Fibroblast of mammary gland (primary cell): ENCODE data around the gene HKDC1.
"Not testable (repeated sequence)": the region's sequence is repeated elsewhere in the genome, so short reads cannot be mapped to it uniquely, and the experiment has no call there.

Experiments
- DNase-seq: peaks from one replicate; pipeline ENCODE4 v3.0.0-alpha.2; 2010; ENCODE audit warnings: low read depth
- H3K4me3 ChIP-seq: 2 replicates; pipeline ENCODE4 v1.5.1; 2011; ENCODE audit warnings: low read depth, mild to moderate bottlenecking, low read length, moderate library complexity; ENCODE audit not compliant: control insufficient read depth
- TF ChIP-seq, protein P1 (sequence below): conservative IDR thresholded peaks from 2 replicates; pipeline ENCODE4 v1.5.1; 2011; ENCODE audit warnings: low read depth, low read length, inconsistent platforms; ENCODE audit not compliant: control insufficient read depth, insufficient read depth

The HKDC1 gene

DNA sequence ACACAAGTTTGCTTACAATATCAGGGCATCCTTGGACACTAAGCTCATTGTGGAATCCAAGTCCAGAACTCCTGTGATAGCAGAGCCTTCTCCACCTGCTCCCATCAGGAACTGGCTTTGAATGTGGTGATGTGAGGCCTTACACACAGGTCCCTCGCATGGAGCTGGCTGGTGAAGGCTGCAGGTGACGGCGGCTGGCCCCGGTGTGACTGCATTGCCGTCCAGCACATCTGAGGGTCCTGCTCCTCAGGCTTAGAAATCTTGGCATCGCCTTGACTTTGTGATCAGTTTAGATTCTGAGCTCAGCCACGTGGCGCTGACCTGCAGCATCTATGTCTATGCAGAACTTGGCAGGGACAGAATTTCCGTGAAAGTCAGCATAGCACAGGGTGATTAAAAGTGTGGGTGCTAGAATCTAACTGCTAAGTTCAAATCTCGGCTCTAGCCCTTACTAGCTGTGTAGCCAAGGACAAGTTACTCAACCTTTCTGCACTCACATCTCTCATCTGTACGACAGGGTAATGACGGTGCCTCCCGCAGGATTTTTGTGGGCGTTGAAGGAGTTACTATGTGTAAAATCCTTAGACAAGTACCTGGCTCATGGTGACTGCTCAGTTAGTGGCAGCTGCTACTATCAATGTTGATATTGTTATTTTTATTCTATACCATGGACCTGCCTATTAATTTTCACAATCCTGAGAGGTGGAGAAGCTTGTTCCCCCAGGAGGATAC, 26.6 kb downstream of the HKDC1 start:
- no peak overlapping the region for H3K4me3 ChIP-seq
- TF ChIP-seq, protein P1, sequence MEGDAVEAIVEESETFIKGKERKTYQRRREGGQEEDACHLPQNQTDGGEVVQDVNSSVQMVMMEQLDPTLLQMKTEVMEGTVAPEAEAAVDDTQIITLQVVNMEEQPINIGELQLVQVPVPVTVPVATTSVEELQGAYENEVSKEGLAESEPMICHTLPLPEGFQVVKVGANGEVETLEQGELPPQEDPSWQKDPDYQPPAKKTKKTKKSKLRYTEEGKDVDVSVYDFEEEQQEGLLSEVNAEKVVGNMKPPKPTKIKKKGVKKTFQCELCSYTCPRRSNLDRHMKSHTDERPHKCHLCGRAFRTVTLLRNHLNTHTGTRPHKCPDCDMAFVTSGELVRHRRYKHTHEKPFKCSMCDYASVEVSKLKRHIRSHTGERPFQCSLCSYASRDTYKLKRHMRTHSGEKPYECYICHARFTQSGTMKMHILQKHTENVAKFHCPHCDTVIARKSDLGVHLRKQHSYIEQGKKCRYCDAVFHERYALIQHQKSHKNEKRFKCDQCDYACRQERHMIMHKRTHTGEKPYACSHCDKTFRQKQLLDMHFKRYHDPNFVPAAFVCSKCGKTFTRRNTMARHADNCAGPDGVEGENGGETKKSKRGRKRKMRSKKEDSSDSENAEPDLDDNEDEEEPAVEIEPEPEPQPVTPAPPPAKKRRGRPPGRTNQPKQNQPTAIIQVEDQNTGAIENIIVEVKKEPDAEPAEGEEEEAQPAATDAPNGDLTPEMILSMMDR: no peak
- no peak for DNase-seq

DNA sequence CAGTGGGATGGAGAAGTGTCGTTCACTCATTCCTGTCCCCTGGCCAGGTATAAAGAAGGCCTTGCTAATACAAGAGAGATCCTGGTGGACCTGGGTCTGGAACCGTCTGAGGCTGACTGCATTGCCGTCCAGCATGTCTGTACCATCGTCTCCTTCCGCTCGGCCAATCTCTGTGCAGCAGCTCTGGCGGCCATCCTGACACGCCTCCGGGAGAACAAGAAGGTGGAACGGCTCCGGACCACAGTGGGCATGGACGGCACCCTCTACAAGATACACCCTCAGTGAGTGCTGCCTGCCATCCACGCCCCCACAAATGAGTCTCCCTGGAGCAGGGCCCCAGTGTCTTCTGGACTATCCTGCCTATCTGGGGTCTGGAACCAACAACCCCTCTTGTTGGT, 27.2 kb downstream of the HKDC1 start:
- no peak overlapping the region for H3K4me3 ChIP-seq
- TF ChIP-seq, protein P1: no peak
- DNase-seq: no peak

DNA sequence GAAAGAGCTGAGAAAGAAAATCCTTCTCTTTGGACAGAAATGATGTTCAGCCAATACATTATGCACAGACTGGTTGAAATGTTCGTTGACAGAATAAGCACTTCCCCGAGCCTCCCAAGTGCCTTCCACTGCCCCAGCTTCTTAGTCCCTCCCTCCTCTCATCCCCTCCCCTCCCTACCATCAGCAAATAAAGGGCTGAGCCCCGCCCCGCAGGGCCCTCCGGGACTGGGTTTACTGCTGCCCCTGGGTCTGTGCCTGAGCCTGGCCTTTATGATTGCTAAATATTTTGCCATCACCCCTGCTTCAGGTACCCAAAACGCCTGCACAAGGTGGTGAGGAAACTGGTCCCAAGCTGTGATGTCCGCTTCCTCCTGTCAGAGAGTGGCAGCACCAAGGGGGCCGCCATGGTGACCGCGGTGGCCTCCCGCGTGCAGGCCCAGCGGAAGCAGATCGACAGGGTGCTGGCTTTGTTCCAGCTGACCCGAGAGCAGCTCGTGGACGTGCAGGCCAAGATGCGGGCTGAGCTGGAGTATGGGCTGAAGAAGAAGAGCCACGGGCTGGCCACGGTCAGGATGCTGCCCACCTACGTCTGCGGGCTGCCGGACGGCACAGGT, 28.1 kb downstream of the HKDC1 start:
- no peak for DNase-seq
- H3K4me3 ChIP-seq: no peak overlapping the region
- TF ChIP-seq, protein P1: no peak

- no peak overlapping the region for H3K4me3 ChIP-seq
- no peak for DNase-seq
- TF ChIP-seq, protein P1: no peak
Observed at GRCh38 chr10:69250041-69250440, 29.9 kb downstream of the HKDC1 start.

DNA sequence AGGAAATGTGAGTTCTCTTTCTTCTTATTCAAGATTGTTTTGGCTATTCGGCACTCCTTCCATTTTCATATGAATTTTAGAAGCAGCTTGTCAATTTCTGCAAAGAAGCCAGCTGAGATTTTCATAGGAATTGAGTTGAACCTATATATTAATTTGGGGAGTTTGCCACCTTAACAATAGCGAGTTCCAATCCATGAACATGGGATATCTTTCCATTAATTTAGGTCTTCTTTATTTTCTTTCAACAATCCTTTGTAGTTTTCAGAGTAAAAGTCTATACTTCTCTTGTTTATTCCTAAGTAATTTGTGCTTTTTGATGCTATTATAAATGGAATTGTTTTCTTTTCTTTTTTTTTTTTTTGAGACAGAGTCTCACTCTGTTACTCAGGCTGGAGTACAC, 31.3 kb downstream of the HKDC1 start:
- H3K4me3 ChIP-seq, DNase-seq: not testable (repeated sequence)

- no peak overlapping the region for H3K4me3 ChIP-seq
- DNase-seq: no peak
- TF ChIP-seq, protein P1: no peak
Observed at GRCh38 chr10:69253171-69253570, 33.0 kb downstream of the HKDC1 start.

DNA sequence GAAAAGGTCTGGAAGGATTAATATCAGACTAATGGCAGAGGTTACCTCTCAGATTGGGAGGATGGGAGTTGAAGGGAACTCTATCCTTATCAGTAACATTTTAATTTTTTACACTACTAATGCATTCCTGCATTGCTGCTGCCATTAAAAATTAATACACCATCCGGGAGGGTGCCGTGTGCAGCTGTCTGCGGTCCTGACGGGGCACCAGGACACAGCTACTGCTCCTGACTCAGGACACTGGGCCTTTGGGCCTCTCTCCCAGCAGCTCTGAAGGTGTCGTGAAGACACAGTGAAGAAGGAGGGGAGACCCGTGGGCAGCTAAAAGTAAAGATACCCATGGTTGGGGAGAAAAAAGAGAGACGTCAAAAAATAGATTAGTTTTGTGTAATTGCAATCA, 34.7 kb downstream of the HKDC1 start:
- no peak for DNase-seq
- no peak overlapping the region for H3K4me3 ChIP-seq
- TF ChIP-seq, protein P1: no peak
